Rectal smooth muscle tissue (tissue), 1 donor: ENCODE measurements around the gene NBPF3.

Source experiments
- H3K27ac ChIP-seq: one replicate; pipeline ENCODE4 v1.7.0; 2013; ENCODE audit warnings: low read depth, low read length, inconsistent platforms
- H3K27me3 ChIP-seq: one replicate; pipeline ENCODE4 v1.7.0; 2013; ENCODE audit warnings: low read length; ENCODE audit not compliant: control insufficient read depth, insufficient read depth
- H3K36me3 ChIP-seq: one replicate; pipeline ENCODE4 v1.7.0; 2013; ENCODE audit warnings: low read length; ENCODE audit not compliant: control insufficient read depth, insufficient read depth
- H3K4me1 ChIP-seq: one replicate; pipeline ENCODE4 v1.7.0; 2013; ENCODE audit warnings: low read length; ENCODE audit not compliant: control insufficient read depth, insufficient read depth
- H3K4me3 ChIP-seq: one replicate; pipeline ENCODE4 v1.7.0; 2013; ENCODE audit warnings: low read length
- H3K9ac ChIP-seq: one replicate; pipeline ENCODE4 v1.7.0; 2013; ENCODE audit warnings: low read length

NBPF3 gene

DNA sequence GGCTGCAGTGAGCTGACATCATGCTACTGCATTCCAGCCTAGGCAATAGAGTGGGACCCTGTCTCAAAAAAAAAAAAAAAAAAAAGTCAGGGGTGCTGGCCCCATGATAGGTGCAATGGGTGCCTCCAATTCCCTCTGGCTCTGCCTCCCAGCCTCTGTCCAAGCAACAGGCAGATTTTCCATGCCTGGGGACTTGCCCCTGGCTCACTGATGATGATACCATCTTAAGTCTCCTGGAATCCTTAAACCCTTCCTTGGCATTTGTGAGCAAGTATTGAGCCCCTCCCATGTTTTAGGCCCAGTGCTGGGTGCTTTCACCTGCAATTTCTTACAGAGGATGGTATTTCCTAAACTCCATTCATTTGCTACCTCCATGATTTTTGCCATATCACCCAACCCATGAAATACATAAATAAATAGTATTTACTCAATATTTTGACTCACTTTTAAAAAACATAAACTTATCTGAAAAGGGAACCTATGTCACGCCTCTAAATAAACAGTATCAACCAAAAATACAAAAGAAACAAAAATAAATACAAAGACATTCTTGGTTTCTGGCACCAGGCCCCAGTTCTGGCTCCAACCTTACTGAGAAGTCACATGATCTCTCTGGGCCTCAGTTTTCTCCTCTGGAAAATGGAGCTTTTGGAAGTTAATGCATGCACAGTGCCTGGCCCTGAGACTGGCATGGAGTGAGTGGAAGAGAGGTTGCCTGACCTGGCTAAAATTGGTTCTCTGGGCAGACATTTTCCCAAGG lies 67.8 kb downstream of the NBPF3 start:
- Histone ChIP-seq H3K36me3 (no peaks in the 10 kb centered on the region), H3K4me3 (no peak overlapping the region), H3K27ac (no peak overlapping the region), H3K4me1 (peaks cover 4% of the 10 kb centered on the region), H3K27me3 (peaks cover 13% of the 10 kb centered on the region), H3K9ac (no peak overlapping the region)

DNA sequence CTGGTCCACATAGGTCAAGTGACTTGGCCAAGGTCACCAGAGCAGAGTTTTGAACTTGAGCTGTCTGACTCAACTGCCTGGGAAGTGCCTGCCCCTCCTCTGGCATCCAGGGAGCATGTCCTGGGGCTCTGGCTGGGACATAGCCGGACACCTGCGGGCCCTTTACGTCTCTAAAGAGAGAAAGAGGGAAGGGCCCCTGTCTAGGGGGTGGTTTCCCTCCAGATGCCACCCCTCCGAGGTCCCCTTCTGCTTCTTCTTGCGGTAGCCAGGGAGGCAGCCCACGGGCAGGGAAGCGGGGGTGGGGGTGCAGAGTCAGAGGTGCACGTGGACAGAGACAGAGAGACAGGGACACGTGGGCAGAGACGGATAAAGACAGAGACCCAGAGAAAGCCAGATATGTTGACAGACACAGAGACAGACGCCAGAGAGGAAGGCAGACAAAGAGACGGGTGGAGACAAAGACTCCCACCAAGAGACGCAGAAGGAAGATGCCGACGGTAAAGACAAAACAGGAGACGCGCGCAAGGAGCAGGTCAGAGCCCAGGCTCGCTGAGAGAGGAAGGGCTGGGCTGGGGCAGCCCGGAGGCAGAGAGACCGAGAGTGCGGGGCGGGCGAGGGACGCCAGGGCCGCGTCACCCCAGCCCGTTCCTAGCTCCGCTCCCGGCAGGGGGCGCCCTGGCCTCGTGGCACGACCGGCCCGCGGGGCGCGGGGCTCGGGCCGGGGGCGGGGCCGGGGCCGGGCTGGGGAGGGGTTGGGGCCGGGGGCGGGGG lies 68.8 kb downstream of the NBPF3 start:
- Histone ChIP-seq H3K27me3 (peaks cover 13% of the 10 kb centered on the region), H3K27ac (no peak overlapping the region), H3K36me3 (no peaks in the 10 kb centered on the region), H3K4me1 (peaks cover 4% of the 10 kb centered on the region), H3K4me3 (peak overlapping the region; percentile 53), H3K9ac (no peak overlapping the region)

DNA sequence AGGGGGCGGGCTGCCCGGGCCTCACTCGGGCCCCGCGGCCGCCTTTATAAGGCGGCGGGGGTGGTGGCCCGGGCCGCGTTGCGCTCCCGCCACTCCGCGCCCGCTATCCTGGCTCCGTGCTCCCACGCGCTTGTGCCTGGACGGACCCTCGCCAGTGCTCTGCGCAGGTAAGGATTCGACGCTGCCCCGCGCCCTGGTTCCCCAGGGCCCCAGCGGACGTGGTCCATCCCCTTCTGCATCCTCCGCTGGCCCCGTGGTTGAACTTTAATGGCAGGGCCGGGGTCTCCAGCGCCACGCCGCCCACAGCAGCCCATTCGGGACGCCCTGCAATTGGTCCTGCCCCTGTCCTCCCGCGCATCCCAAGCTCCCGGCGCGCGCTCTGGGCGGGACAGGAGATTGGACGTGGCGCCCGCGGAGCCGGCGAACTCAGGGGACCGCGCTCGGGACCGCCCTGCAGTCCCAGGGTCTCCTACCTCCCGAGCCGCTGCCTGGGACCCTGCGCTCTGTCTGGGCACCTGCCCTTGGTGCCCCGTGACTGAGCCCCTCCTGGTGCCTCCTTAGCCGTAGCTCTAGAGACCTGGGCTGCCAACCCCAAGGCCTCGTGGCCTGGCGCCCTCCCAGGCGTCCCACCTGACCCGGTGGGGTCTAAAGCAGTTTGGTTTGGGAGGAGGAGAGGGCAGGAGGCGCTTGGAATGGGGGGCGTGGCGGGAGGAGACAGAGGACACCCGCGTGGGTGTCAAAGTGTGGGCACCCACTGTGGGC lies 69.6 kb downstream of the NBPF3 start, which contains the start of gene ALPL:
TSS of gene ALPL (plus strand) at position 73 of the 762 bp plus-strand sequence. CDS start 44,659 bp downstream, outside the sequence.
- Histone ChIP-seq H3K36me3 (no peaks in the 10 kb centered on the region), H3K4me1 (peaks cover 4% of the 10 kb centered on the region), H3K27me3 (peaks cover 13% of the 10 kb centered on the region), H3K27ac (no peak within 1 kb of the TSS), H3K9ac (no peak within 1 kb of the TSS), H3K4me3 (peak within 1 kb of the TSS; percentile 53)

DNA sequence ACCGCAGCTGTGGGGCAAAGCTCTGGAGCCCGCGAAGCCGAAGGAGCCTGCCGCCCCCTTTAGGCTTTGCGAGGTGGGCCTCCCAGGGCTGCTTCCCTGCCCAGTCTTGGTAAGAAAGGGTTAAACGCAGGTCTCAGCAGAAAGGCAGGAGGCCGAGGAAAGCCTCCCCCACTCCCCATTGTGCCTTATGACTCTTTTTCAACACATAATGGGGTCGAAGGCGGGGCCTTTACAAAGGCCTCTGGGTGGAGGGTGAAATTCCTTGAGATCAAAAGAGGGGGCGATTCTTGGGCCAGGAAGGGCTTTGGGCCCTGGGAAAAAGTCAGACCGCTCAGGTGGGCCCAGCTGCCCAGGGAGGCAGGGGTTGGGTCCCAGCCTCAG lies 70.2 kb downstream of the NBPF3 start:
- Histone ChIP-seq H3K36me3 (no peaks in the 10 kb centered on the region), H3K27me3 (peaks cover 13% of the 10 kb centered on the region), H3K4me3 (no peak overlapping the region), H3K9ac (no peak overlapping the region), H3K27ac (no peak overlapping the region), H3K4me1 (peaks cover 4% of the 10 kb centered on the region)

DNA sequence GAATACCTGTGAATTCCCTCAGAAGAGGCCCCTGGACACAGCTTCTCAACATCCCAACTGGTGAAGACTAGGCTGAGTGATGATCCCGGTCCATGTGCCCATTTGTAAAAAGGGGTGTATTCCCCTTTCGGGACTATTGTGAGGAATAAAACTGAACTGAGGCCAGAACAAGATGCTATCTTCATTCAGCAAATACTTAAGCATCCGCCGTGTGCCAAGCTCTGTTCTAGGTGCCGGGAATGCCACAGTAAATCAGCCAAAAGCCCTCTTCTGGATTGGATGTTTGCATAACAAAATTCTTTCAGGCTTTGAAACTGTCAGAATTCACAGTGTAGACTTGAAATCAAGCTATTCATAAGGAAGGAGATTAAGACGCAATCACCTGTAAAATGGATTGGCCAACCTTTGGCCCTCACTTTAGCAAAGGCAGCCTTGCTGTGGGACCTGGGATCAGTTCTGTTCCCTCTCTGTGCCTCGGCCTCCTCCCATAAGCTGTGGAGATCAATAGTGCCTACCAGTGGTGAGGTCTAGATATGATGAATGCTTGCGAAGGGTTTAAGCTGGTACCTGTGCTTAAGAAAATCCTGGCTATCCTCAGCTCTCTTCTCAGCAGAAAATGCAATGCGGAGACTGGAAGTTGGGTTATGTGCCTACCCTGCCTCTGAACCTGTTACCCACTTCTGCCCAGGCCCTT lies 71.1 kb downstream of the NBPF3 start:
- Histone ChIP-seq H3K27me3 (peaks cover 13% of the 10 kb centered on the region), H3K36me3 (no peaks in the 10 kb centered on the region), H3K4me3 (no peak overlapping the region), H3K27ac (no peak overlapping the region), H3K4me1 (peaks cover 4% of the 10 kb centered on the region), H3K9ac (no peak overlapping the region)

DNA sequence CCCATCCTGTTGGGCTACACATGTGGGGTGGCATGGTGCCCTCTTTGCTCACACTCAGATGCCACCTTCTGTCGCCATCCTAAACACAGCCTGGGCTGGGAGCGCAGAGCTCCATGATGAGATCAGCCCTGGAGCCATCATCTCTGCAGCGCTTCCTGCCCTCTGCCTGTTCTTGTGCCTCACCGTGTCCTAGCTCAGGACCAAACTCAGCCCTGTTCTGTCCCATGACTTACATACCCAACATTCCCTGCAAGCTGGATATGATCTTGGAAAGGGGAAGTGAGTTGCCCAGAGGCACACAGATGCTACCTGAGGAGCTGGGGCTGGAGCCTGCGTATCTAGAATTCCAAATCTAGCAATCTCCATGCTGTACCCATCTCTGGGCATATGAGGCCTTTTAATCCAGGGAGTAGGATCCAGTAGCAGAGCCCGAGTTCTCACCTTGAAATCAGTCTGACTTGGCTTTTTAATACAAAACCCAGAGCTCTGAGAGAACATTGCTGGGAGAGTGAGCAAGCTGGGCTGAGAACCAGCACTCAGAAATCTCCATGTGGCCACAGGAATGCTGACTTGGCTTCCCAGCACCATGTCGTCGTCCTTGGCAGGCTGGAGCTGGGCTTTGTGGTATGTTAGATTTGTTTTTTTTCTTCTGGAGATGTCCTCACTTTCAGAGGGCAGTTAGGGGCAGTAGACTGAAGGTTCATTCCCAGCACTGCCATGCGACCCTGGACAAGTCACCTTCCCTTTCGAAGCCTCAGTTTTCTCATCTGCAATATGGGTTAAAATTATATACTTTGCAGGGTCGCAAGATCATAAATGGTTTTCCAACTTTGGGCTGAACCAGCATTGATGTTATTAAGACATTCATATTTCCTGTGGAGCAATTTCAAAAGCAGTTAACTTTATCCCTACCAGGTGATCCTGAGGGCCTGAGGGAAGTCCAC lies 71.9 kb downstream of the NBPF3 start:
- no peak overlapping the region for H3K4me3 ChIP-seq
- peaks cover 4% of the 10 kb centered on the region for H3K4me1 ChIP-seq
- no peak overlapping the region for H3K9ac ChIP-seq
- peaks cover 13% of the 10 kb centered on the region for H3K27me3 ChIP-seq
- H3K27ac ChIP-seq = no peak overlapping the region
- no peaks in the 10 kb centered on the region for H3K36me3 ChIP-seq

DNA sequence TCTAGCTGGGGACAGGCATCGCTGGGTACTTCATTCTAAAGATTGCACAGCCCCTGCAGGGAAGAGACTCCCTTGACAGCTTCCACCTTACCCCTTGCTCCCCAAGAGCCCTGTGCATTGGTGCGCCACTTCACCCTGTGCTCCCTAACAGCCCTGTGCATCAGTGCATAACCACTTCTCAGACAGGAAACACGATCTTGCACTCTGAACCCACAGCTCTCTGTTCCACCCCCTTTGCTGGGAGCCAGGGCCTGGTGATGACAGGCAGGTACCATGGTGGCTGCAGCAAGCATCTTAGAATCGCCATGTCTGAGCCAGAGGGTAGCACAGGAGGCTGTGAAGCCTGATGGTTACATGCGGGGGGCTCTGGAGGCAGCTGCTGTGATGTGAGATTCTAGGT lies 74.3 kb downstream of the NBPF3 start:
- H3K4me1 ChIP-seq = peaks cover 2% of the 10 kb centered on the region
- no peak overlapping the region for H3K27ac ChIP-seq
- H3K4me3 ChIP-seq = no peak overlapping the region
- no peak overlapping the region for H3K9ac ChIP-seq
- peaks cover 4% of the 10 kb centered on the region for H3K27me3 ChIP-seq
- no peaks in the 10 kb centered on the region for H3K36me3 ChIP-seq

DNA sequence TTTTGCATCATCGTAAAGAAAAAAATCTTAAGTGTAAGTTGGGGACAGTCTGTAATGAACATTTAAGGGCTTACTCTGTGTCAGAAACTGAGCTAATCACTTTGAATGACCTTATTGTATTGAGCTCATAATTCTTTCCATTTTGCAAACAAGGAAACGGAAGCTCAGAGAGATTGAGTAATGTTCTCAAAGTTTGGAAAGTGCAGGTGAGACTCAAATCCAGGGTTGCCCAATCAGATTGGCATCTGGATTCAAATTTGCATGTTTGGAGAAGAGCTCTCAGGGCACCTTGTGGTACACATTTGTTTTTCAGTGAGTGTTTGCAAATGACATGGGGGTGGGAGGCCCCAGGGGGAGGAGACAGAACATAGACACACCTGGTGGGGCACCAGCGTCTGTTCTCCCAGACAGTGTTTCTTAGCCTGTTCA lies 77.2 kb downstream of the NBPF3 start:
- H3K36me3 ChIP-seq = no peaks in the 10 kb centered on the region
- no peaks in the 10 kb centered on the region for H3K4me1 ChIP-seq
- no peak overlapping the region for H3K27ac ChIP-seq
- H3K4me3 ChIP-seq = no peak overlapping the region
- no peak overlapping the region for H3K9ac ChIP-seq
- H3K27me3 ChIP-seq = no peaks in the 10 kb centered on the region

DNA sequence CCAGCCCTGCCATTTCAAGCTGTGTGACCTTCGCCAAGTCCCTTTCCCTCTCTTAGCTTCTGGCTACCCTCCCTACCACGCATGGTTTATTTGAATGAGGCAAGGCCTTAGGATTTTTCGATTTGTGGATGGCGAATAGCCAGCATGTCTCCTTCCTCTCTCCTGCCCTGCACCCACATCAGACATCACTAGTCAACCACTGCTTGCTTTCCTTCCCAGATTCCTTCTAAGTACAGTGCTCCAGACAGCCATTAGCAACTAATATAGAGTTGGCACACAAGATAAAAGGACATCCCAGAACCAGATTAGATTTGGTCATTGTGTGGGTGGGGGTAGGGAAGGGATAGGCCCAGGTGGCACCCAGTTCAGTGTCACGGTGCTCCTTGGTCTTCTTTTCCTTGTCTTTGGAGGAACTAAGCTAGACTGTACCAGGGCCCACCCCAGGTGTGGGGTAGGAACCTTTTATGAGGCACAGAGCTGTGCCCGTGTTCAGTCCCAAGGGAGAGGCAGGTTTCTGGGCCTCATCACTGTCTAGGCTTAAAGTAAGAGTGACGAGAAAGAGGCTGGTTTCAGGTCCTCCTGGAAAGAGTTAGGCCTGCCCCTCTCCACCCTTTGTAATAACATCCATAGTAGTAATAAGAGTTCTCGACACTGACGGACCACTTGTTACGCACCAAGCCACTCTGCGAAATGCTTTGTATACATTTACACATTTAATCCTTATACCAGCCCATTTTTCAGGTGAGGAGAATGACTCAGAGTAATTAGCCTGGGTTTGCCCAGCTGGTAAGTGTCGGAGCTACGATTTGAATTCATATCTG lies 77.9 kb downstream of the NBPF3 start:
- H3K4me3 ChIP-seq = no peak overlapping the region
- H3K4me1 ChIP-seq = no peaks in the 10 kb centered on the region
- no peaks in the 10 kb centered on the region for H3K27me3 ChIP-seq
- H3K9ac ChIP-seq = no peak overlapping the region
- H3K36me3 ChIP-seq = no peaks in the 10 kb centered on the region
- no peak overlapping the region for H3K27ac ChIP-seq

DNA sequence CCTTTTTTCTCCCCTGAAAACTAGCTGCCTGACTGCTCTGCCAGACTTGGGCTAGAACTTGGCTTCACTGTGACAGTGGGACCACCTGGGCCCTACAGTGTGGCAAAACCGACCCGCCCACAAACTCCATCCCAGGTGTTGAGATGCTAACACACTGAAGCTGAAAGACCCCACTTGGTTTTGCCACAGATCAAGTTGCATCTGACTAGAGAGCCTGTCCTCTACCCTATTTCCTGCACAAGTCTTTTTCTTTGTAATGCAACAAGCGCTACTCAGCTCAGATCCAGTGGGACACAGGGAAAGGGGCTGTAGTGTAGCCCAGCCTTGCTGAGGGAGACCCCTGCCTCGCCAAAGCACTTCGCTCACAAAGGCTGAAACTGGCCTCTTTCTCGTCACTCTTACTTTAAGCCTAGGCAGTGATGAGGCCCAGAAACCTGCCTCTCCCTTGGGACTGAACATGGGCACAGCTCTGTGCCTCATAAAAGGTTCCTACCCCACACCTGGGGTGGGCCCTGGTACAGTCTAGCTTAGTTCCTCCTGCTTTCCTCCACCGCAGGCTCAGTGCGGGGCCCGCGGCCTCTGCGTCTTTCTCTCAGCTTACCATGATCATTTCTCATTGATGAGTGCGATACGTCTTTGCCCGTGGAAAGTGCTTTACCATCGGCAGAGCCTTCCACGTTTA lies 79.0 kb downstream of the NBPF3 start:
- no peak overlapping the region for H3K27ac ChIP-seq

More for the DNA sequence above, 79.0 kb downstream of the NBPF3 start:
- Histone ChIP-seq H3K4me3 (no peak overlapping the region), H3K36me3 (no peaks in the 10 kb centered on the region), H3K9ac (no peak overlapping the region), H3K4me1 (no peaks in the 10 kb centered on the region), H3K27me3 (no peaks in the 10 kb centered on the region)
